HG03558 (cell line): ENCODE data around the gene UVRAG.
"Not testable (repeated sequence)": the region's sequence is repeated elsewhere in the genome, so short reads cannot be mapped to it uniquely, and the experiment has no call there.

ENCODE experiments used
- ATAC-seq: cut with Tn5 transposase; IDR thresholded peaks from one replicate; pipeline ENCODE4 v1.9.1; 2021; ENCODE audit warnings: moderate number of reproducible peaks; ENCODE audit not compliant: unreplicated experiment; ENCODE audit errors: extremely low read depth

Gene UVRAG

DNA sequence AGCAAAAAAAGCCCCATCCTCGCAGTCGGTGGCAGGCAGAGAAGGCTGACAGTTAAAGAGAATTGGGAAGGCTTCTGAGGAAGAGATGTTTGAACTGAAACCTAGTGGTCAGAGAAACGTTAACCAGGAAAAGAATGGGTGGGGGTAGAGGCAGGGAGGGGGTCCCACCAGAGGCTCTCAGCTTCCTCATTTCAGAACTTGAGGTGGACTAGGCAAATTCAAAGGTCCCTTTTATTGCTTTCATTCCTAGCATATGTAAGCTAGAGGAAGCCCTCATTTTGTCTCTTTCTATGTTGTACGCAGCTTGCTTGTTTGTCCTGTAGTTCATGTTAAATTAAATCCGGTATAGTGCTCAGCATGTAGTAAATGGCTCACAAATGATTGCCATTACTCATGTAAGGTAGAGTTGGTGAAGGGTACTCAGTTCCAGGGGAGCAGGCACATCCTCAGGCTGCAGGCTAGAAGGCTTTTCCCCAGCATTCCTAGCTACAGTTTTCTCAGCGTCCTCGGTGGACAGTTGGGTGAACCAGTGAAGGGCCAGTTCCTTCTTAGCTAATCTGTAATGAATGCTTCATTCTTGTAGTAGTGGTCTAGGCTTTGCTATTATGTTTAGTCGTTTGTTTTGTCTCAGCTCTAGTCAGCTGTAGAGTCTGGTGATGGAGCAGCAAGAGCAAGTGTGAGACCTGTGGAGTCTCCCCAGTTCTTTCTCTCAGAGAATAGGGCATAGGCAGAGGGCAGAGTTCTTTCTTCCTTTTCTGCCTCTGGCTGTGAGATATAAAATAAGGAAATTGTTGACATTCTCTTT, 58.6 kb downstream of the UVRAG start:
- ATAC-seq = no peak

DNA sequence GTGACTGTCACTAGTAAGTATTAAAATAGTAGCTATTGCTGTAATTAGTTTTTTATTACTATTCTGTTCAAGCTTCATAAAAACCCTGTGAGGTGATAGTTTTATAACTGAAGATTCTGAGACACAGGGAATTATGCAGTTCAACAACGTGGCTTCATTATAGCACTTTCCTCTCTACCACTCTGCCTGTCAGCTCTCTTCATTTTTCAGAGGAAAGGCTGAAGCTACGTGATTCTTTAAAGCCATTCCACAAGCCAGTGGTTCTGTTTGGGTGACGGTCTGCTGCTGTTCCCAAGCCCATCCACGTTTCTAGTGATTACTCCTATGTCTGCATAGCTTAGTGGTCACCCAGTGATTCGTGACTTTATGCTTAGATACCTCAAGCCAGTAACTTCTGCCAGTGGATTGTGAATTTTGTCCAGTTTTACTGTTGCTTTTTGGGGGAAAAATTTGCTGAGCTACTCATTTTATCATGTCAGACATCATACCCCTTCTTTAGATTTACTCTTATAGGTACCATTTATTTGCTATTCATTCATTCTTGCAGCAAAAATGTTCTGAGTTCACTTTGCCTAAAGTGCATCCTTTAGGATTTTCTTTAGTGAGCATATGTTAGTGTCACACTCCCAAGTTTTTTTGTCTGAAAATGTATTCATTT, 59.8 kb downstream of the UVRAG start:
- no peak for ATAC-seq

GRCh38 chr11:75877327-75877726, 62.3 kb downstream of the UVRAG start:
- not testable (repeated sequence) for ATAC-seq

- not testable (repeated sequence) for ATAC-seq
These were observed 62.9 kb downstream of the UVRAG start for GRCh38 chr11:75877931-75878330.

GRCh38 chr11:75878933-75879332, 63.9 kb downstream of the UVRAG start:
- no peak for ATAC-seq

- ATAC-seq = no peak
These were observed 64.7 kb downstream of the UVRAG start for GRCh38 chr11:75879737-75880136.

DNA sequence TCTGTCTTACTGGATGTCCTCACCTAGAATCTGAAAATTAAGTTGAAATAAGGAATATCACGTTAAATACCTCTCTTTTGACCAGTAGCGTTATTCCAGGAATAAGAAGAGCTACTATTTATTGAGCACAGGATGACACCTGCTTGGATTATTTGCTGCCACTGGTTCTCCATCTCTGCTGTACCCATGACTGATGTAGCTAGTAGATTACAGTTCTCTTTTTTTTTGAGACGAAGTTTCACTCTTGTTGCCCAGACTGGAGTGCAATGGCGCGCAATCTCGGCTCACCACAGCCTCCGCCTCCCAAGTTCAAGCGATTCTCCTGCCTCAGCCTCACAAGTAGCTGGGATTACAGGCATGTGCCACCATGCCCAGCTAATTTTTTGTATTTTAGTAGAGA, 65.3 kb downstream of the UVRAG start:
- ATAC-seq = not testable (repeated sequence)

GRCh38 chr11:75884321-75884720, 69.3 kb downstream of the UVRAG start:
- no peak for ATAC-seq

GRCh38 chr11:75888416-75888815, 73.4 kb downstream of the UVRAG start:
- no peak for ATAC-seq

GRCh38 chr11:75891947-75892739, 77.1 kb downstream of the UVRAG start:
- no peak for ATAC-seq

- no peak for ATAC-seq
These were observed 78.2 kb downstream of the UVRAG start for GRCh38 chr11:75893251-75893650.

DNA sequence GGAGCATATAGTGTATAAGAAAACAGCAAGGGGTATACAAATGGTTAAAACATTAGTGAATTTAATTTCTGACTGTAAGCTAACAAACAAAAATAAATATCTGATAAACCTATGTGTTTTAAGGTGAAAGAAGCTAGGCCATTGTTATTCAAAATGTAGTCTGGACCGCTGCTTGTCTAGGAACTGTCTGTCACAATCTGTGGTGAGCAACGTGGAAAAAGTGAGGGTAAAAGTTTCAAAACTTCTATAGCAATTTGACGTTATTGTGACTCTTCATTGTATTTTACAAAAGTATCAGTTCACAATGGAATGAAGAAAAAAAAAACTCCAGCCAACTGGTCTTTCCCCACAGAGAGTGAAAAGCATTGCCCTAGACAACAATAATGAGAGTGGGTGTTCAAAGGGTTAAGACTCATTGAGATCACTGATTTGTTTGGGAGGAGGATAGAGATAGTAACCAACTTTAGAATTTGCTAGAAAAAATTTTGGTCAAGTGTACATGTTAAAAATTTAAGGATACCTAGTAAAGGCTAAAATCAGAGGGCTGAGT, 79.1 kb downstream of the UVRAG start:
- no peak for ATAC-seq

- ATAC-seq = no peak
These were observed 81.9 kb downstream of the UVRAG start for GRCh38 chr11:75896843-75897419.

DNA sequence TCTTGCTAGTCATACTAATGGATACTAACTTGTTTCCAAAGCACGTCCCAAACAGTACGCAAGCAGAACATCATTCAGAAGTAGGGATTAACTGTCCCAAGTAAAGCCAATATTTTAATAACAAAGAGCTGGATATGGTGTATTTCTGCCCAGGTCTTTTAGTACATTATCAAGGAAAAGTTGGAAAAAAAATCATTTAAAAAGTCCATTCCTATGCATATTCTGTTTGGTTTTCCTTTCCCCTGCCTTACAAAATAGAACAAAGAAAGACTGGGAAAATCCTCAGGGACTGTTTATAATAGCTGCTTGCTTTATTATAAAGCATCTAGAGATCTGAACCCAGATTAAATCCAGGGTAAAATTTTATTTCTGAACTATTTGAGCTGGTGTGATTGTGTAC, 83.9 kb downstream of the UVRAG start:
- no peak for ATAC-seq

DNA sequence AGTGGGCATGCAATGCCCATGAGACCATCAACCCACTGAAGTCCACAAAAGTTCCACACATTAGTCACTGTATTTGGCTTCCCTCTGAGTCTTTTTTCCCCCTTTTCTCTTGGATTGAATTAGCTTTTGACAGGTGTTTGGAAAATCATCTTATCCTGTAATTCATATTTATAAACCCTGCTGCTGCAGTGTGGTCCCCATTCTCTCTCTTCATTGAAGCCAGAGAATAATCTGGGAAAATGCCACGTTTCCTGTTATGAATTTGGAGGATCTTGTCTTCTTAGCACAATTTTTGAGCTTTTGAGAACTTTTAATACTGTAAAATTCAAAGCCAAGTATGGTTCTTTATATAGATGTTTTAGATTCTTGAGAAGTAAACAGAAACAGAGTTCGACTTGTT, 84.8 kb downstream of the UVRAG start:
- no peak for ATAC-seq

DNA sequence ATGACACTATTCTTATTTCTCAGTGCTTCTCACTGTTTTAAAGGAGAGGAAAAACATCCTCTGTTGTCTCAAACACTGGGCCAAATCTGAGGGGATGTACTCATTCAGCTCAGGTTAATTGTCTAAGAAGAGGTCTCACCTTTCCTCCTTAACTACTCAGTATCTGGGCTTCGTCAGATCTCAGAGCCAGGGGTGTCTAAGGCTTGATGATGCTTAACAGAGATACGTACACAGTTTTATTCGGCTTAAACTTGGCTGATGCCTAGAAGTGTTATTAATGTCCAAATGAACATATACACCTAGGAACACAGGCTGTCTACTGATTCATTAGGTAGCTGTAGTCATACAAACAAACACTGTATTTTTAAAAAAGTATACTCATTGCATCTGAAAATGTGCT, 85.8 kb downstream of the UVRAG start:
- no peak for ATAC-seq

DNA sequence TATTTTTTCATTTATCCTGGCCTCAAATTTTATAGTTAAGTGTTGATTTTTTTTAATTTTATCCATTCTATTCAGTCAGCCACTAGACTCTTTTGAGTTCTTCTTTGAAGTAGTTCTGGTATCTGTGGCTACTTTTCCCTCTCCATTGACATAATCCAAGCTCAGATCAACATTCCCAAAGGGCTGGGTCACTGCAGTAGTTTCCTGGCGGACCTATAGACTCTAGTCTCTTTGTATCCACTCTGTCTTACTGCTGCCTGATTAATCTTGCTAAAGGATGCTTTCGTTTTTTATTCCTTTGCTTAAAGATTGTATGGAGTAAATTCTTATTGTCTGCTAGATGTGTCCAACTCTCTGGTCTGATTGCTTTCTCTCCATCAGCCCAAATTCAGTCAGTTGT, 87.6 kb downstream of the UVRAG start:
- no peak for ATAC-seq

GRCh38 chr11:75903276-75903675, 88.3 kb downstream of the UVRAG start:
- no peak for ATAC-seq

DNA sequence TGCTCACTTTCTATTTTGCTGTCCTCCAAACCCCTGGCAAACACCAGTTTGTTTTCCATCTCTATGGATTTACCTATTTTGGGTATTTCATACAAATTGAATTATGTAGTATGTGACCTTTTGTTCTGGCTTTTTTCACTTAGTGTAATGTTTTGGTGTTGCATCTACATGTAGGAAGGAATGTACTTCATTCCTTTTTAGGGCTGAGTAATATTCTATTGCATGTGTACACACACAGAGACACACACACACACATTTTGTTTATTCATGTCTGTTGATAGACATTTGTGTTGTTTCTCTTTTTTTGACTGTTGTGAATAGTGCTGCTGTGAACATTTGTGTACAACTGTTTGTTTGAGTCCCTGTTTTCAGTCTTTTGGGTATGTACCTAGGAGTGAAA, 90.4 kb downstream of the UVRAG start:
- ATAC-seq = no peak

- no peak for ATAC-seq
These were observed 93.0 kb downstream of the UVRAG start for GRCh38 chr11:75907906-75908527.
